ENCODE results near the gene SCLT1.

SCLT1 gene

GRCh38 chr4:128868758-128869157 lies 224.6 kb downstream of the SCLT1 start:
- no peak for DNase-seq

- no peak for DNase-seq
Observed at GRCh38 chr4:128866691-128867090, 226.6 kb downstream of the SCLT1 start.

DNA sequence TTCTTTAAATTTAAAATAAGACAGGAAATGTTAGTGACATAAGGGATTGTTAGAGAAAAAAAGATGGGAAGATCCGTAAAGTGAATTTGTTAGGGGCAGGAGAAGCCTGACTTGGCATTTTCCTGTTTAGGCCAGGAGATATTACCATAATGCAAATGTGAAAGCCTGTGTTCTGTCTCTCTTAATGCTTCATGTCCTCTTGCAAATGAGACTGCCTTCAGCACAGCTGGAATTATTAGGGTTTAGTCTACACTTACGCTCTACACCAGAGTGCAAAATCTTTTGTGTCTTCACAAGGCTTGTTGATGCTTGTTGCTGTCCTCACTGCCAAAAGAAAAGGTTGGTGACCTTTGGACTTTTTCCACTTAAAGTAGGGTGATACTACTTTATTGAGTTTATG lies 227.1 kb downstream of the SCLT1 start:
- DNase-seq: no peak

- no peak for DNase-seq
Observed at GRCh38 chr4:128865132-128865531, 228.2 kb downstream of the SCLT1 start.

DNA sequence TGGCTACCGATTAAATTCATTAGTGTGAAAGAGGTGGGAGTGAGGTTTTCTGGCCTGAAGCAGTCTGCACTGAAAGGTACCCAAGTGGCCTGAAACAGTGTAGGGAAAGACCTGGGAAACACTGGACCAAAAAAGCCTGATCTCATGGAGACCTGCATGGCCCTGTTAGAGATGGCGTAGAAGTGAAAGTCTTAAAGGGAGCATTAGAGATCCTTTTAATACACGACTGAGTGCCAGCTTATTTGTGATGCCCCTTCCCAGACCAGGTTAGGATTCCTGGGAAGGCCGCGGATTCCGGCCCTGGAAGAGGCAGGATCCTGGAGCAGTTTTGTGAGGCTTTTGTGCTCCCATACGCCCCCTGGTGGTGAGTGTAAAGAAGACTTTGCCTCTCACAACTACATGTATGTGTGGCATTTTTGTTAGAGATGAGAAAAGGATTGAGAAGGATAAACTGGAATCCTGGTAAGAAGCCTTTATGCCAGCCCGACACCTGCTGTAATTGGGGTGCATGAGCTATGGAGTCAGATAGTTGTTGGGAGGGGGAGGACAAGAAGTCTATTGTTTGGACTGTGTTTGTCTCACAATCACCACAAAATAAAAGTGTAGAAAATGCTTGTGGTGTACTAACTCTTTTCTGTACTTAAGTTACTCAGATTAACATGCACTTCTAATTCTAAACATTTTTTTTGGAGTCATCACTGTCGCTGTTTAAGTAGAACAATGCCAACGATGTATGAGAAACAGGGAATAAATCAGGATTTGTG lies 229.8 kb downstream of the SCLT1 start:
- no peak for DNase-seq

DNA sequence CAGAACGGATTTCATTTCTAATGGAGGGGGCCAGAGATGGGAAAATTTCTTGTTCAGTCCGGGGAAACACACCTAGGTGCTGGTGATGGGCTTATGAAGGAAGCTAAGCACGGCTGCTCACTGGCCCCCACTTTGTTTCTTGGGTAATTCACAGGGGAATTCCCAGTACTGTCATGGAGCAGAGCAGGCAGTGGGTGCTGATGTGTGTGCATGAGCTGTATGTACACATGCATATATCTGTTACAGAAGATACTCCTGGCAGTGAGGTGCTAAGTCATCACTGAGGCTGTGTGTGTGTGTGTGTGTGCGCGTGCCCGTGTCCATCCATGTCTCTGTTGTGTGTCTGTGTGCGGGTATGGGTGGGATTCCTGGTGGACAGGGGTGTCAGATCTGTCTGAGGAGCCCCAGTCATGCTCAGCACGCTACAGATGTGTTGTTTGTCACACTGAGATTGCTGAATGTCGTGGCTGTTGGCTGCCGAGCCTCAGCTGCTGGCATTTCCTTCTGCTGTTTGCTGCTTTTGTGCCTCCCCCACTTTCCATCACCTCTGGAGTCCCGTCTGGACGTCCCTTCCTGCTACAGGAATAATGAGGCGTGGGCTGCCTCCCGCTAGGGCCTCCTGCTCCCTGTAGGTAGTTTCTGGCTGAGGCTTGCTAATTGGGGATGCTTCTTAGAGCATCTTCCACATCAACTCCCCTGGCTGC lies 230.6 kb downstream of the SCLT1 start:
- DNase-seq: peak; percentile 20

DNA sequence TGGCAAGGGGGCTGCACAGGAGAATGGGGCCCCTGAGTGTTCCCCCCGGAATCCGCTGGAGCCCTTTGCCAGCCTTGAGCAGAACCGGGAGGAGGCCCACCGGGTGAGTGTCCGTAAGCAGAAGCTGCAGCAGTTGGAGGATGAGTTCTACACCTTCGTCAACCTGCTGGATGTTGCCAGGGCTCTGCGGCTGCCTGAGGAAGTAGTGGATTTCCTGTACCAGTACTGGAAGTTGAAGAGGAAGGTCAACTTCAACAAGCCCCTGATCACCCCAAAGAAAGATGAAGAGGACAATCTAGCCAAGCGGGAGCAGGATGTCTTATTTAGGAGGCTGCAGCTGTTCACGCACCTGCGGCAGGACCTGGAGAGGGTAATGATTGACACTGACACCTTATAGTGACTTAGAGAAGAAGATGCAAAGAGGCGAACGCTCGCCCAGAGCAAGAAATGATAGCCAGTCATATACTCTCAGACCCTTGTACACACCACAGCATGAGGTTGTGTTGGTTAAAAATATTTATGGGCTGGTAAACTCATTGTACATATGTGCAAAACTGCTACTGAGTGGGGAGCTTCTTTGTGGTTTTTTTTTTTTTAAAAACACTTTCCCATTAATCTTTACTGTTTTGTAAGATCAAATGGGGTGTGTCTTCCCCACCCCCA lies 231.4 kb downstream of the SCLT1 start:
- DNase-seq: no peak

DNA sequence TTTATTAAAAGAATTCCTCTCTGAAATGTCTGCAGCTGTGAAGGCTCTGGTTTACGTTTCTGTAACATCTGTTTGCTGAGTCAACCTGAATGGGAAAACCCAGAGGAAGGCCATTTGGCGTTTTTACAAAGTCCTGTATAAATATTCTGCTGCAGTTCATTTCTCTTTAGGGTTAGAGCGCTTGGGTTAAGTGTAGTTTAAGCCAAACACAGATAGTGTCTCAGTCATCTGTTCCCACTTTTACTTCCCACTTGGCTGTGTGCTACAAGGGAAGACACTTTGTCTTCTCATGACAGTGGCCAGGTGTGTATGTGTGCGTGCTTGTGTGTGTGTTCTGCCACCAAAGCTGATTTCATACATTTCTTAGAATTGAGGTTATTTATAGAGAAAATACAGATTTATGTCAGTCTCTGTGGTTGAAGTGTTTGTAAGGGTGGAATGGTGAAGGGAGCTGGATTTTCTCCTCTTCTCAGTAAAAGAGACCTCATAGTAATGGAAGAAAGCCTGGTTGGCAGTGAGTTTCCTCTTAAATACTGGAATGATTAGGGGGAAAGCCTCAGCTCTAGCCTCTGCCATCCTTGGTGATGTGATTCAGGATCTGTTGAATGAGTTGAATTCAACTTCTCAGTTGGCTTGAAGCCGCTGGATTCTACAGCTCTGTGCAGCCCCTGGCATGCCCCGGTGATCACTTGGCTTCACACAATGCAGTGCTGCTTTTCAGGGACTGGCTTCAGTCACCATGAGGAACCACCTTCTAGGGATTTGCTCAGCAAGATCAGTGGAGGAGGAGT lies 233.3 kb downstream of the SCLT1 start:
- no peak for DNase-seq

DNA sequence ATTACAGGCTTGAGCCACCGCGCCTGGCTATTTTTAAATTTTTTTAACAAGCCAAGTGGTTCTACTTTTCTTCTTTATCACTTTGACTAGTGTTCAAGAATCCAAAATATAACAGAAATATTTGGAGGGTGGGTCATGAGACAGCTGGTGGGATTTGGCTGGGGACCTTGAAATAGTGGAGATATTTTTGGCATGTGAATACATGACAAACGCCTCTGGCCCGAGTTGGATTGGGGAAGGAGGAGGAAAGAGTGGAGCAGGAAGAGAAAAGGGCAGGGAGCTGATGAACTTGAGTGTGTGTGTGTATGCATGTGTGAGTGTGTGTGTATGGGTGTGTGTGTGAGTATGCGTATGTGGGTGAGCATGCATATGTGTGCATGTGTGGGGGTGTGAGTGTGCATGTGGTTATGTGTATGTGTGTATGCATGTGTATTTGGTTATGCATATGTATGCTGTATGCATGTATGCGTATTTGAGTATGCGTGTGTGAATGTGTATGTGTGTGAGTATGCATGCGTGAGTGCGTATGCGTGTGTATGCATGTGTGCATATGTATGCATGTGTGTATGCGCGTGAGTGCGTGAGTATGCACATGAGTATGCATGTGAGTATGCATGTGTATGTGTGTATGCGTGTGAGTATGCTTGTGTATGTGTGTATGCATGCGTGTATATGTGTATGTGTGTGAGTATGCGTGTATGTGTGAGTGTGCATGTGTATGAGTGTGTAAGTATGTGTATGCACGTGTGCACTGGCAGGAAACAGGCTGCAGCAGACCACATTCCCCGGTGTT lies 234.3 kb downstream of the SCLT1 start:
- no peak for DNase-seq

- DNase-seq: no peak
Observed at GRCh38 chr4:128856246-128856645, 237.1 kb downstream of the SCLT1 start.

GRCh38 chr4:128855621-128856020 lies 237.7 kb downstream of the SCLT1 start:
- DNase-seq: no peak

DNA sequence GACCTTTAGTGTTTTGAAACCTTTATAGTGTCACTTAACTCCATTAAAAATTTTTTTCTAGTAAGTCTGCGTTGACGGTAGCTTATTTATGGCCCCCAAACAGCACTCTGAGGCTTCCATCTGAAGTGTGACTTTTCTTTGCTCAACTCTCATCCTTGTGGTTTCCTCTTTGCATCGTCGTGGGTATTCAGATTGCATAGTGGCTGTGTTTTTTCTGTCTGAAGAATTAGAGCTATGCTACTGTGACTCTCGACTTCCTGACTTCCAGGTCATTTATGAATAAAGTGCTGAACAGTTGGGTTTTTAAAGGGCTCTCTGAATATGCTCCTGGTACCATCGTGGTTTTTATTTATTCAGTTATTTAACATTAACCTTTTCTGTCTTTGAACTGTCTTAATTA lies 238.9 kb downstream of the SCLT1 start:
- no peak for DNase-seq

GRCh38 chr4:128853741-128854140 lies 239.6 kb downstream of the SCLT1 start:
- DNase-seq: no peak

DNA sequence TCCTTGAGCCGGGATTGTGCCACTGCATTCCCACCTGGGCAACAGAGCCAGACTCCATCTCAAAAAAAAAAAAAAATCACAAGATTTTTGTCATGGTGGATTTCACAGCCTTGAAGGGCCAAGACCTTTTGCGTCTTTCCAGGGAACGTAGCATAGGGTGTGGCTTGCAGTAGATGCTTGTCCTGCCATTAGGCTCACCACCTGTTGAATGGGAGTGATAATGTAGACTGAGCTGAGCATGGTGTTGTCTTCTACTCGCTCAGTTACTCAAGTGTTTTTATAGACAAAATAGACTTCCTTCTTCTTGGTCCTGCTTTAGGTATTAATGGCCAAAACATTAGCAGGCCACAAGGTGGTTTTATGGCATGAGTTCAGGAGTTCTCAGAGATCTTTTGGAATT lies 243.1 kb downstream of the SCLT1 start:
- DNase-seq: no peak

- DNase-seq: no peak
Observed at GRCh38 chr4:128848461-128848860, 244.9 kb downstream of the SCLT1 start.

DNA sequence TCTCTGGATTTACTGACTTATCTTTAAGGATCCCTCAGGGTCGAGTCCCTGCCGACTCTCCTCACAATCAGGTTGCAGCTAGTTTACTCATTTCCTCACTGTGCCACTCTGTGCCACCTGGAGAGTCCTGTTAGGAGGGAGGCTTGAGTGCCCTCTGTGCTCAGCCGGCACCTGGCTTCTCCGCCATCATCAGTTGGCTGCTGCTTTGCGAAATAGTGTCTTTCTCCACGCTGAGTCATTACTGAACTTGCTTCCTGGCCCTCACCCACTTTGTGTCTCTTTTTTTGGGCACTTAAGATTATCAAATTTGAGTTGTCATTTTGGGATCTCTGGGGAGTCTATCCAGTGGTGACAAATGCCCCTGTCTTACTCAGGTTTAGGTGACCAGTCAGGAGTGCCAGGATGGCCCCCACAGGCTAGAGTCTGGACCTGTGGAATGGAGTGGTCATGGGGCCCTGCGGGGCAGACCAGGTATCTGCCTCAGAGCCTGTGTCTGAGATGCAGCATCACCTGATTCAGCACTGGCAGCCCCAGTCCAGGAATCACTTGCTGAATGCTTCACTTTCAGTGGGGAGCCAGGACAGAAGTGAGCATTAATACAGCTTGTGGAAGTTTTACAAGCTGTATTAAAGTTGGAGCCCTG lies 246.1 kb downstream of the SCLT1 start:
- DNase-seq: no peak

GRCh38 chr4:128846063-128846462 lies 247.3 kb downstream of the SCLT1 start:
- no peak for DNase-seq

DNA sequence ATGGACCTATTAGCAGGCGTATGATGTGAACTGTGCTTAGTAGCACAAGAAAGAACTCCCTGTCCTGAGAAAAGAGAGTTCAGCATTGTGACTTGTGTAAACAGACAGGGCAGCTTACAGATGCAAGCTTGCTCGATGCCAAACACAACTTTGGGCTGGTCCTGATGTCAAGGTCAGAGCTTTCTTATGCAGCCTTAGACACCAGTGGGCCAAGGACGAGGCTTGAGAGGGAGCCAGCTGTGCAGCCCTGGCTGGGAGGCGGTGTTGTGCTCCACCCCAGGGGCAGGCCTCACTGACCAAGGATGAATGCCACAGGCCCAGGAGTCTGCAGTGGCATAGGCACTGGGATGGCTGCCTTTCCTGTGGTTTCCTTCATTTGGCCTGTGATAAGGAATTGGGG lies 248.4 kb downstream of the SCLT1 start:
- DNase-seq: no peak

- DNase-seq: no peak
Observed at GRCh38 chr4:128841402-128841801, 251.9 kb downstream of the SCLT1 start.

DNA sequence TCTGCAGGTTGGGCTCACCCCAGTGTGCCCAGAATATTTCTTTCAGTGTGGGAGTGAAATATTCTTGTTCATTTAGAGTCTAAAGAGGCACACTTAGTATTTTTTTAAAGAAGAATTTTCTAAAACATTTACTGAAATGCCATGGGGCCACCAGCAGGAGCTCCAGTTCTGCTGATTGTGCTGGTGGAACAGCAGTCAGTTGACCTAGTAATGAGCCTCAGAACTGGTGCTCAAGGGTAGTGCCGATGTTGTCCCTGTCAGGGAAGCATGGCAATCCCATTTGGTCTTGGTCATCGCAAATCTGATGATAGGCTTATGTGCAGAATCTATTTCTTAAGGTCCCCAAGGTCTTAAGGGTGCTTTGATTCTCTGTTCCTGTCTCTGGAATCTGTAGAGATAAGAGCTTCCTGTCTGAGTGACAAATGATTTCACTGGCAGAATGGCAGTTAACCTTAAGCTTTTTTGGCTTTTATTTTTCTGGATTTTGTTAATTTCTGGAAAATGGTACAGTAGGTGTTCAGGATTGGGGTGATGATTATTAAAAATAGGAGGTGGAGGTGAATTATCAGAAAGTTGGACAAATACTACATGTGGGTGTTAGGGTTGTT lies 252.5 kb downstream of the SCLT1 start:
- DNase-seq: no peak

GRCh38 chr4:128837679-128838078 lies 255.7 kb downstream of the SCLT1 start:
- DNase-seq: no peak
